ENCODE data around the gene EYS.

GRCh38 chr6:63816401-63816981, 1890.5 kb downstream of the EYS start:
- TF ChIP-seq POLR2A (IDR thresholded peaks at IDR 0.05), result no peak
- no peak for TF ChIP-seq CTCF (IDR thresholded peaks at IDR 0.05)
- TF ChIP-seq POLR2AphosphoS5 (IDR thresholded peaks at IDR 0.05), result no peak
